ENCODE data around the gene LRRC8D.

GRCh38 chr1:89786628-89787214, 34.1 kb upstream of the LRRC8D start:
- TF ChIP-seq POLR2A (IDR thresholded peaks at IDR 0.05; ENCODE audit: low read length): no peak
- no peak for TF ChIP-seq RARB (CRISPR knock-in tag; IDR thresholded peaks at IDR 0.05)
- no peak for TF ChIP-seq CHD2 (IDR thresholded peaks at IDR 0.05; ENCODE audit: low read length, partially characterized antibody)
- no peak for TF ChIP-seq CTCF (IDR thresholded peaks at IDR 0.05)
- no peak for TF ChIP-seq EHF (CRISPR knock-in tag; IDR thresholded peaks at IDR 0.05)
- TF ChIP-seq FOSB (CRISPR knock-in tag; IDR thresholded peaks at IDR 0.05): no peak
